GM12878 (cell line): ENCODE data around the gene HOXB6.

Experiments
- CTCF ChIP-seq, 3 experiments: IDR thresholded peaks in 2 of 3; conservative IDR thresholded peaks in 1 of 3; 2 replicates each; pipeline ENCODE4 v1.5.1; 2011; ENCODE audit warnings: low read depth in 3 of 3, low read length in 3 of 3, mild to moderate bottlenecking in 3 of 3, control low read depth in 2 of 3, moderate library complexity in 2 of 3, inconsistent platforms in 1 of 3, mixed read lengths in 1 of 3; ENCODE audit not compliant: control insufficient read depth in 2 of 3, insufficient read depth in 1 of 3; ENCODE audit errors: extremely low read depth in 1 of 3
- FOXM1 ChIP-seq: IDR thresholded peaks from 2 replicates; pipeline ENCODE4 v1.6.1; 2012; ENCODE audit warnings: low read depth, mild to moderate bottlenecking, inconsistent platforms, low read length, moderate library complexity
- MTA3 ChIP-seq: IDR thresholded peaks from 2 replicates; pipeline ENCODE4 v1.6.1; 2012; ENCODE audit warnings: low read length, inconsistent platforms, borderline replicate concordance
- NR2C2 ChIP-seq: IDR thresholded peaks from 2 replicates; pipeline ENCODE4 v1.6.1; 2011; ENCODE audit warnings: borderline replicate concordance, low read depth; ENCODE audit not compliant: control insufficient read depth, insufficient read length
- PAX8 ChIP-seq: fragments of 450-650 bp; IDR thresholded peaks from 2 replicates; pipeline ENCODE4 v1.6.1; 2017; ENCODE audit warnings: mild to moderate bottlenecking, moderate library complexity
- POLR2A ChIP-seq: IDR thresholded peaks from 2 replicates; pipeline ENCODE4 v1.6.1; 2011; ENCODE audit warnings: low read depth, mild to moderate bottlenecking, low read length
- POLR2AphosphoS5 ChIP-seq: IDR thresholded peaks from 2 replicates; pipeline ENCODE4 v1.6.1; 2011; ENCODE audit warnings: mild to moderate bottlenecking, low read length, inconsistent platforms
- USF1 ChIP-seq: IDR thresholded peaks from 2 replicates; pipeline ENCODE4 v1.6.1; 2011; ENCODE audit warnings: borderline replicate concordance, low read depth, mild to moderate bottlenecking, moderate library complexity, mixed read lengths, low read length; ENCODE audit not compliant: insufficient read depth; ENCODE audit errors: extremely low read length

- no peak for TF ChIP-seq CTCF (IDR thresholded peaks at IDR 0.05 in 2 of 3, conservative IDR thresholded peaks at IDR 0.05 in 1 of 3; ENCODE audit: control insufficient read depth in 2 of 3, extremely low read depth in 1 of 3, insufficient read depth in 1 of 3, low read depth in 3 of 3, low read length in 3 of 3)
- no peak for TF ChIP-seq FOXM1
- TF ChIP-seq POLR2A: no peak
- TF ChIP-seq POLR2AphosphoS5: no peak
- no peak for TF ChIP-seq PAX8
- no peak for TF ChIP-seq USF1
- no peak for TF ChIP-seq NR2C2
- no peak for TF ChIP-seq MTA3
Measured at GRCh38 chr17:48588528-48588927, 16.3 kb downstream of the HOXB6 start.
